Astrocyte (in vitro differentiated cells and primary cell): ENCODE data around the gene HSPA1B. TPM values are rescaled to one million over a fixed set of nuclear protein-coding genes. Genes with fewer than 3 reads are reported as not detected.

Experiments
- DNase-seq: peaks from one replicate; pipeline ENCODE4 v3.0.0-alpha.2; 2010; ENCODE audit warnings: low read depth
- FAIRE-seq: peaks from 2 replicates; lab custom pipeline; 2011; peaks lifted over from hg19 to GRCh38; lab: Jason Lieb, UNC
- H2AFZ ChIP-seq: 2 replicates; pipeline ENCODE4 v1.6.0; 2012; ENCODE audit warnings: low read depth, low read length, inconsistent platforms
- H3K27ac ChIP-seq: 2 replicates; pipeline ENCODE4 v1.5.1; 2011; ENCODE audit warnings: low read depth, low read length, inconsistent platforms
- H3K27me3 ChIP-seq: 2 replicates; pipeline ENCODE4 v1.6.0; 2011; ENCODE audit warnings: low read length, inconsistent platforms; ENCODE audit not compliant: insufficient read depth
- H3K36me3 ChIP-seq: 2 replicates; pipeline ENCODE4 v1.5.1; 2011; ENCODE audit warnings: low read length, inconsistent platforms; ENCODE audit not compliant: insufficient read depth
- H3K4me1 ChIP-seq: 2 replicates; pipeline ENCODE4 v1.5.1; 2011; ENCODE audit warnings: low read length, inconsistent platforms; ENCODE audit not compliant: insufficient read depth
- H3K4me2 ChIP-seq: 2 replicates; pipeline ENCODE4 v1.6.0; 2012; ENCODE audit warnings: low read length, inconsistent platforms
- H3K4me3 ChIP-seq: 2 replicates; pipeline ENCODE4 v1.5.1; 2011; ENCODE audit warnings: low read depth, mild to moderate bottlenecking, low read length, inconsistent platforms; ENCODE audit not compliant: insufficient read depth
- H3K79me2 ChIP-seq: 2 replicates; pipeline ENCODE4 v1.6.0; 2012; ENCODE audit warnings: mild to moderate bottlenecking, low read length, inconsistent platforms; ENCODE audit not compliant: insufficient read depth
- H3K9ac ChIP-seq: 2 replicates; pipeline ENCODE4 v1.6.0; 2012; ENCODE audit warnings: mild to moderate bottlenecking, low read length, inconsistent platforms
- H3K9me3 ChIP-seq: 2 replicates; pipeline ENCODE4 v1.5.1; 2012; ENCODE audit warnings: low read depth, mild to moderate bottlenecking, low read length, inconsistent platforms; ENCODE audit not compliant: insufficient read depth
- H4K20me1 ChIP-seq: 2 replicates; pipeline ENCODE4 v1.6.0; 2012; ENCODE audit warnings: low read length, inconsistent platforms; ENCODE audit not compliant: insufficient read depth
- H3K27ac Mint-ChIP-seq: one replicate; pipeline ENCODE4 v1.8.0; 2021; ENCODE audit warnings: mild to moderate bottlenecking, mixed read lengths; ENCODE audit not compliant: unreplicated experiment
- H3K27me3 Mint-ChIP-seq: one replicate; pipeline ENCODE4 v1.8.0; 2021; ENCODE audit warnings: low read depth, mixed read lengths; ENCODE audit not compliant: unreplicated experiment
- H3K36me3 Mint-ChIP-seq: one replicate; pipeline ENCODE4 v1.8.0; 2021; ENCODE audit warnings: low read depth, mixed read lengths; ENCODE audit not compliant: unreplicated experiment
- H3K4me1 Mint-ChIP-seq: one replicate; pipeline ENCODE4 v1.8.0; 2021; ENCODE audit warnings: low read depth, mixed read lengths; ENCODE audit not compliant: unreplicated experiment
- H3K4me3 Mint-ChIP-seq: one replicate; pipeline ENCODE4 v1.8.0; 2021; ENCODE audit warnings: mild to moderate bottlenecking, moderate library complexity, mixed read lengths; ENCODE audit not compliant: unreplicated experiment
- H3K9me3 Mint-ChIP-seq: one replicate; pipeline ENCODE4 v1.8.0; 2021; ENCODE audit warnings: mild to moderate bottlenecking, mixed read lengths; ENCODE audit not compliant: unreplicated experiment
- EZH2 ChIP-seq: IDR thresholded peaks from 2 replicates; pipeline ENCODE4 v1.6.1; 2012; ENCODE audit warnings: mild to moderate bottlenecking, low read length, inconsistent platforms; ENCODE audit not compliant: insufficient read depth
- total RNA-seq: library from RNA; stranded (reverse); gene quantifications from 2 replicates; pipeline ENCODE4 v1.2.1, GENCODE V29; 2021
- TF ChIP-seq, protein P1 (sequence below): IDR thresholded peaks from 2 replicates; pipeline ENCODE4 v1.5.1; 2011; ENCODE audit warnings: low read depth, mild to moderate bottlenecking, inconsistent platforms, low read length, moderate library complexity; ENCODE audit not compliant: insufficient read depth

Gene HSPA1B
- total RNA-seq, 1 donor from 2014 or later = 77.2 TPM

DNA sequence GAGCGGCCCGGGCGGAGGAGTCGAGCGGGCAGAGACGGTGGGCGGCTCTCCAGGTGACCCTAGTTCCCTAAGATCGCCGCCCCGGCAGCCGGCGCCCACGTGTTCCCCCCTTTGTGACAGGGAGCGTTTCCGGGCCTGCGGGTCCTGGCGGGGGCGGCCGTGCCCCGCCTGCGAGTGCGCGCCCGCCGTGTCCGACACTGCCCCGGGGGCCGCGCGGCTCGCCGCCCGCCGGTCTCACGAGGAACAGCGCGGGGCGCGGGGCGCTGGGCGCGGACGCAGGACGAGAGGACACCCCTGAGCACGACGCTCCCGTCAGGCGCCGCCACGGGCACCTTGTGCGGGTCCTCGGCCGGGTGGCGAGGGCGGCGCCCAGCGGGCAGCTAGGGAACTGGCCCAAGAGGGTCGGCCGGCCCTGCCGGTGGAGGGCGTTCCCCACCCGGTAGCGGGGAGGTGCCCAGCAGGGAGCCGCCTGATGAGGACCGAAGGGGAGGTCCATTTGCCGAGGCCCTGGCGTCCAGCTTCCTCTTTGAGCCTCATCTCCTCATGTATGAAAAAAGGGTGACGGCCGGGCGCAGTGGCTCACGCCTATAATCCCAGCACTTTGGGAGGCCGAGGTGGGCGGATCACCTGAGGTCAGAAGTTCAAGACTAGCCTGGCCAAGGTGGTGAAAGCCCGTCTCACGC is 31.8 kb upstream of the HSPA1B start, which contains the start of gene VARS1:
Gene VARS1, minus strand, starts transcription at position 137 of the 683 bp plus-strand sequence. CDS start 535 bp downstream, outside the sequence.
- Histone ChIP-seq H4K20me1 (peaks cover 11% of the 10 kb centered on the region), H2AFZ (peak within 1 kb of the TSS; percentile 77), H3K4me3 (peak within 1 kb of the TSS; percentile 79), H3K27me3 (no peaks in the 10 kb centered on the region), H3K79me2 (peaks cover 42% of the 10 kb centered on the region), H3K27ac (peak within 1 kb of the TSS; percentile 94), H3K9me3 (no peaks in the 10 kb centered on the region), H3K9ac (peak within 1 kb of the TSS; percentile 94), H3K4me1 (peaks cover 21% of the 10 kb centered on the region), H3K36me3 (peaks cover 16% of the 10 kb centered on the region), H3K4me2 (peak within 1 kb of the TSS; percentile 89)
- Mint-ChIP-seq H3K27me3 (no peaks in the 10 kb centered on the region), H3K9me3 (no peaks in the 10 kb centered on the region), H3K4me1 (peaks cover 11% of the 10 kb centered on the region), H3K36me3 (peaks cover 10% of the 10 kb centered on the region), H3K27ac (peak within 1 kb of the TSS; percentile 98), H3K4me3 (peak within 1 kb of the TSS; percentile 99)
- DNase-seq (peak; percentile 72), FAIRE-seq (no peak)
- TF ChIP-seq, protein P1, sequence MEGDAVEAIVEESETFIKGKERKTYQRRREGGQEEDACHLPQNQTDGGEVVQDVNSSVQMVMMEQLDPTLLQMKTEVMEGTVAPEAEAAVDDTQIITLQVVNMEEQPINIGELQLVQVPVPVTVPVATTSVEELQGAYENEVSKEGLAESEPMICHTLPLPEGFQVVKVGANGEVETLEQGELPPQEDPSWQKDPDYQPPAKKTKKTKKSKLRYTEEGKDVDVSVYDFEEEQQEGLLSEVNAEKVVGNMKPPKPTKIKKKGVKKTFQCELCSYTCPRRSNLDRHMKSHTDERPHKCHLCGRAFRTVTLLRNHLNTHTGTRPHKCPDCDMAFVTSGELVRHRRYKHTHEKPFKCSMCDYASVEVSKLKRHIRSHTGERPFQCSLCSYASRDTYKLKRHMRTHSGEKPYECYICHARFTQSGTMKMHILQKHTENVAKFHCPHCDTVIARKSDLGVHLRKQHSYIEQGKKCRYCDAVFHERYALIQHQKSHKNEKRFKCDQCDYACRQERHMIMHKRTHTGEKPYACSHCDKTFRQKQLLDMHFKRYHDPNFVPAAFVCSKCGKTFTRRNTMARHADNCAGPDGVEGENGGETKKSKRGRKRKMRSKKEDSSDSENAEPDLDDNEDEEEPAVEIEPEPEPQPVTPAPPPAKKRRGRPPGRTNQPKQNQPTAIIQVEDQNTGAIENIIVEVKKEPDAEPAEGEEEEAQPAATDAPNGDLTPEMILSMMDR = peak; percentile 40
- TF ChIP-seq EZH2 = no peak

DNA sequence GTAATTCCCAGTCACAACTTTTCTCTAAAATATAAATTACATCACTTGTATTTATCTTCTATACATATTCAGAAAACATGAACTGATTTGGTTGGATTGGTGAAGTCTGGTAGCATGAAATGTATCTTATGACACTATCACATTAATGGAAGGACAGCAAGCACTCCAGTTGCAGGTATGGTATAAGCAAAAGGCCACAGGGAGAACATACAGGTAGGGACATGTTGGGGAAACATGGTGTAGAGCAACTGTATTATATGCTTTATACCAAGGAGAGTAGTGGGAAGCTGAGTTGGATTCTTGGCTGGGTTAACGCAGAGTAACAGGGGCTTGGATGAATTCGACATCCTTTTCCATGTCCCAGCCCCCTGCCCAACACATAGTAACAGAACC is 30.5 kb upstream of the HSPA1B start:
- no peak overlapping the region for H2AFZ ChIP-seq
- FAIRE-seq (no peak), DNase-seq (no peak)
- TF ChIP-seq EZH2 = no peak
- TF ChIP-seq, protein P1 = no peak
- H3K27me3 ChIP-seq = no peaks in the 10 kb centered on the region
- Mint-ChIP-seq H3K36me3 (peaks cover 3% of the 10 kb centered on the region), H3K4me1 (peaks cover 11% of the 10 kb centered on the region), H3K27me3 (no peaks in the 10 kb centered on the region), H3K27ac (no peak overlapping the region), H3K9me3 (no peaks in the 10 kb centered on the region), H3K4me3 (peak overlapping the region; percentile 64)
- H3K27ac ChIP-seq = no peak overlapping the region
- peaks cover 4% of the 10 kb centered on the region for H4K20me1 ChIP-seq
- H3K9me3 ChIP-seq = no peaks in the 10 kb centered on the region
- H3K79me2 ChIP-seq = peaks cover 38% of the 10 kb centered on the region
- no peak overlapping the region for H3K9ac ChIP-seq
- H3K4me1 ChIP-seq = peaks cover 21% of the 10 kb centered on the region
- H3K4me3 ChIP-seq = no peak overlapping the region
- no peak overlapping the region for H3K4me2 ChIP-seq
- peaks cover 8% of the 10 kb centered on the region for H3K36me3 ChIP-seq

DNA sequence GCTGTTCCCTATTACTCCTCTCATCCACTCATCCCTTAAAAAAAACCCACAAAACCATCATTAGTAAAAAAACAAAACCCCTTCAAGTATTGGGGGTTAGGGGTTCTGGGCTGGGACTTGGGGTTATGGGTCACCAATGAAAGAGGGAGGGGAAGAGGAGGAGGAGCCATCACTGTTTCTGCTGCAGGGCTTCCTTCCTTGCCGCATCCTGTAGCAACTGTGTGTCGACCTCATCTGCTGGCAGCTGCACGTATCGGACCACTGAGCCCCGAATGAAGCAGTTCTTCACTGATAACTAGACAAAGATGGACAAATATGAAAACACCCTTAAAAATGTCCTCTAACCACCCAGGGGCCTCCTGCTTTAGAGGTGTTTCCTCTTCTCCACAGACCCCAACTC is 29.9 kb upstream of the HSPA1B start:
- no peak for FAIRE-seq
- Mint-ChIP-seq H3K4me3 (no peak overlapping the region), H3K36me3 (peaks cover 2% of the 10 kb centered on the region), H3K27ac (no peak overlapping the region), H3K27me3 (no peaks in the 10 kb centered on the region), H3K9me3 (no peaks in the 10 kb centered on the region), H3K4me1 (peaks cover 10% of the 10 kb centered on the region)
- peaks cover 33% of the 10 kb centered on the region for H3K79me2 ChIP-seq
- H2AFZ ChIP-seq = no peak overlapping the region
- H3K9me3 ChIP-seq = no peaks in the 10 kb centered on the region
- no peak overlapping the region for H3K27ac ChIP-seq
- no peaks in the 10 kb centered on the region for H3K27me3 ChIP-seq
- peaks cover 5% of the 10 kb centered on the region for H3K36me3 ChIP-seq
- no peak for DNase-seq
- H3K4me3 ChIP-seq = no peak overlapping the region
- no peak overlapping the region for H3K9ac ChIP-seq
- no peak overlapping the region for H3K4me2 ChIP-seq
- no peak for TF ChIP-seq EZH2
- TF ChIP-seq, protein P1 = no peak
- no peaks in the 10 kb centered on the region for H4K20me1 ChIP-seq
- H3K4me1 ChIP-seq = peaks cover 16% of the 10 kb centered on the region
